HG02623 (cell line): ENCODE data around the gene KLHL26.
"Not testable (repeated sequence)": the region's sequence is repeated elsewhere in the genome, so short reads cannot be mapped to it uniquely, and the experiment has no call there.

Experiments
- ATAC-seq: cut with Tn5 transposase; IDR thresholded peaks from one replicate; pipeline ENCODE4 v1.9.1; 2021; ENCODE audit warnings: moderate library complexity; ENCODE audit not compliant: unreplicated experiment

The KLHL26 gene

DNA sequence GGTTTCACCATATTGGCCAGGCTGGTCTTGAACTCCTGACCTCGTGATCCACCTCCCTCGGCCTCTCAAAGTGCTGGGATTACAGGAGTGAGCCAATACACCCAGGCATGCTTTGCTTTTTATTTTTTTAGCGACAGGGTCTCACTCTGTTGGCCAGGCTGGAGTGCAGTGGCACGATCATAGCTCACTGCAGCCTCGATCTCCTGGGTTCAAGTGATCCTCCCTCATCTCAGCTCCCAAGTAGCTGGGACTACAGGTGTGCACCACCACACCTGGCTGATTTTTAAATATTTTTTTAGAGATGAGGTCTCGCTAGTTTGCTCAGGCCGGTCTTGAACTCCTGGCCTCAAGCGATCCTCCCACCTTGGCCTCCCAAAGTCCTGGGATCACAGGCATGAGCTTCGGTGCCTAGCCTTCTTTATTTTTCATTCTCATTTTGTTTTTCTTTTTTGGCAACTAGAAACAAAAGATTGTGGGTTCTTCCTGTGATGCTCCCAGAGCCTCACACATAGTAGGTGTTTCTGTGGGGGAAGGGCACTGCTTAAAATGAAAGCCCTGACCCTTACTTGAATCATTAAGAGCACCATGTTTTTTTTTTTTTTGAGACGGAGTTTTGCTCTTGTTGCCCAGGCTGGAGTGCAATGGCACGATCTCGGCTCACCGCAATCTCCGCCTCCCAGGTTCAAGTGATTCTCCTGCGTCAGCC is 36.0 kb upstream of the KLHL26 start:
- not testable (repeated sequence) for ATAC-seq

DNA sequence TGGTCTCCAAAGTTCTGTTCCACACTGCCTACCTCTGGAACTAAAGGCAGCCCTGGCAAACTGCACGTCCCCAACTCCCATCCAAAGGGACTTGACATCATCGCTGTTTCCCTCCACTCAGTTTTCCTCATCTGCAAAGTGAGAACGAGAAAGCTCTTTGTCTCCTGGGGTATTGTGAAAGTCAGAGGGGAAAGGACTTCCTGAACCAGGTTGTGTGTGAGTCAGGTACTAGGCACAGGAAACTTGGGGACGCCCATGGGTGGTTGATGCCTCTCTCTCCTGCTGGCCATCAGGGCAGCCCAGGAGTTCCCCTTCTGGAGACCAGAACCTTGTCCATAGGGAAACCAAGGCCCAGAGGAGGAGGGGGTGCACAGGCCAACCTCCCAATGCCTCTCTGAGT is 35.0 kb upstream of the KLHL26 start:
- ATAC-seq = no peak

DNA sequence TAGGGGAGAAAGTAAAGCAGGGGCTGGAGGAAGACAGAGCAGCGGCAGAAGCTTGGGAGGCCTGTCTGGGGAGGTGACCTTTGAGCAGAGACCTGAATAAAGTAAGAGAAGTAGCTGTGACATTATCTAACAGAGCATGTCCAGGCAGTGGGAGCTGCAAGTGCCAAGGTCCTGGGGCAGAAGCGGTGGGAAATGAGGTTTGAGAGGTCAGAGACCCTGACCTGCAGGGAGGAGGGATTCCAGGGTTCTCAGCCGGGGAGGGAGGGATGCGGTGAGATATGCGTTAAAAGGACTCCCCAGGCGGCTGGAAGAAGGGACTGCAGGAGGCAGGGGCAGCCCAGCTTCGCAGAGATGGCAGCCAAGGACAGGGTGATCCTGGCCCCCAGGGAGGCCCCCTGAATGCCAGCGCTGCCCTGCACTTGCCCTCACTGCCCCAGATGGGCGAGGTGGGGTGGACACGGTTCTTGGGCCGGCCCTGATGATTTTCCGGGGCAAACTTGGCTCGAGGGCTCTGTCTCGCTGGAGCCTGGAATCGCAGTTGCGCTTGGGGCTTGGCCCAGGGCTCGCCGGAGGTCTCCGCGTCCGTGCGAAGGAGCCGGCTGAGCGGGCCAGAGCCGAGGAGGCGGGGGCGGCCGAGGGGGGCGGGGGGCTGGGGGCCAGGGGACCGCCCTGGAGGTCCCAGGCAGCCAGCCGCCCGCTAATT is 33.4 kb upstream of the KLHL26 start:
- ATAC-seq = no peak

DNA sequence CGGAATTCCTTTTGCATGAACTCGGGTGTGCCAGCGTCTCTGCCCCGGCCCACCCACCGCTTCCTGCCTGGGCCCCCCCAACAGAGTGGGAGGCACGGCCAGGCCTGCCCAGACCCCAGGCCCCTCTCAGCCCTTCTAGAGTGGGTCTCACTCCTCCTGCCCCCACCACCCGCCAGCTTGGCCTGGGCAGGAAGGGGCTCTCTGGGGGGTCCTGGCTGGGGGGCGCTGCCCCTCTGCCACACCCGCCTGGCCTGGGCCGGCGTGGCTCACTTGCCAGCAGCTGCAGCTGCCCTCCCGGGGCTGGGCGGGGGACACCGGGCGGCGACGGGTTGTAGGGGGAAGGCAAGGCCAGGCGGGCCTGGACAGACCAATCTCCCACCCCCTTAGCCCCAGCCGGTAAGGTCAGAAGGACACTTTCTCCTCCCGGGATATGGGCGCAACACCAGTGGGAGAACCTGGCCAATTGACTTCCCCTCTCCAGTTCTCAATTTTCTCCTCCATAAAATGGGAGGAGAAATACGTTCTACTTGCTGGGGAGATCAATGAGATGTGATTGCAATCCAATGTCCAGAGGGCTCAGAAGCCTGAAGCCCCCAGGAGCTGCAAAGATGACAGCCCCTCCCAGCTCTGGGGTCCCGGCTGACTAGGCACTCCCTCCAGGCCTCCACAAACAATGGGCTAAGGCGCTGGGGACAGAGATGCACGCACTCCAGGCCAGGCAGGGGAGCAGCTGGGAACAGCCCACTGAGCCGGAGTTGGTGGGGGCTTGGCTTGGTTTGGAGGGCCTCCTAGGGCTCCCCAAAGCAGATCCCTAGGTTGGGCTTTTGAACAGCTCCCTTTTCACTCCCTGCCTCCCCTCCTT is 32.6 kb upstream of the KLHL26 start:
- no peak for ATAC-seq

DNA sequence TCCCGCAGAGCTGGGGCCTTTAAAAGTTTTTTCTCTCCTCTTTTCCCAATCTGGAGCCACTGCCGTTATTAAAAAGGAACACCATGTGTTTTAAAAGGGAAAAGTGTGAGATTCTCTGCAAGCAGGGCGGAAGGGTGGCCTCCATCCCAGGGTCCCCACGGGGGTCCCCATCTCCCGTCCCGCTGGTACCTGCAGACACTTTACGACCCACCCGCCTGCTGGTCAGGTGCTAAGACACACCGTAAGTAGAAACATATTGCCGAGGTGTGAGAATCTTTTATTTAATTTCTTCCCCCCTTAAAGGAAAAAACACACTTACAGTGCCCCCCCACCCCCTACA is 32.0 kb upstream of the KLHL26 start:
- no peak for ATAC-seq

GRCh38 chr19:18605196-18605545 is 31.7 kb upstream of the KLHL26 start:
- no peak for ATAC-seq

GRCh38 chr19:18605546-18606280 is 31.1 kb upstream of the KLHL26 start:
- ATAC-seq = no peak

DNA sequence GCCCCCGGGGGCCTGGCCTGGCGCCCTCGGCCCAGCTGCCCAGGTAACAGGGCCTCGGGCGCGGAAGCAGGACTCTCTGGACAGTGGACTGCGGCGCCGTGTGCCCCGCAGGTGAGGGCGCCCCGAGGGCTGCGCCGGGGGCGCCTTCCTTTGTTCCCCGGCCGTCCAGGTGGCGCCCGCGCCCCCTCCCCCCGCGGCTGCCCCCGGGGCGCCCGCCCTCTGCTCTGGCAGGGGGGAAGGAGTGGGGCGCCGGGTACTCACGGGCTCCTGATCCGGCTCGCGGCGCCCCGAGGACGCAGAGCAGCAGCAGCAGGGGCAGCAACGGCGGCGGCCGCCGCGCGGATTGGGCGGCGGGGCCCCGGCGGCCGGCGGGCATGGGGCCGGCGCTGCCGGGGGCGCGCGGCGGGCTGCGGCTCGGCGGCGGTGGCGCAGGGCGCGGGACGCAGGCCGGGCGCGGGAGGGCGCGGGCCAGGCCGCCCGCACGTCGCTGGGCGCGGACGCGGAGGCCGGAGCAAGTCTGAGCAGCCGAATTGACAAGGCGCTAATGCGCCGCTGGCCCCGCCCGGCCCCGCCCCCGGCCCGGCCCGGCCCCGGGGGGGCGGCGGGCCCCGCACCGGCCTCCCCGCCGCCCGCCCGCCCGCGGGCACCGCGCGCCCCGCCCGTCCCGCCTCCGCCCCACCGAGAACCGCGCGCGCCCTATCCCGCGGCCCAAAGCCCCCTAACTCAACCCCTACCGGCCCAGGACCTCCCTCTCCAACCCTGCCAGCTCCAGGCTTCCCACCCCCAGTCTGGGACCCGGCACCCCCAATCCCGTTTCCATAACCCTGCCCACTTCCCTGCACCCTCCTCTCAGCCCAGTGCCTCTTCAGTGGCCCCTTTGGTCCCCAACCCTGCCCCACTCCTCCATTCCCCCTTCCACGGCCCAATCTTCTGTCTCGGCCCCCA is 30.3 kb upstream of the KLHL26 start, which contains the start of gene CRLF1:
TSS of gene CRLF1 (minus strand) at position 519 of the 945 bp plus-strand sequence. CDS start at position 376, 143 bp downstream.
- ATAC-seq = no peak

GRCh38 chr19:18607226-18608101 is 29.4 kb upstream of the KLHL26 start:
- ATAC-seq = no peak

- ATAC-seq = no peak
Observed at GRCh38 chr19:18608102-18608804, 28.6 kb upstream of the KLHL26 start.

GRCh38 chr19:18608805-18609716 is 27.8 kb upstream of the KLHL26 start:
- no peak for ATAC-seq

GRCh38 chr19:18609717-18610051 is 27.1 kb upstream of the KLHL26 start:
- no peak for ATAC-seq

GRCh38 chr19:18610245-18610555 is 26.6 kb upstream of the KLHL26 start:
- no peak for ATAC-seq

- ATAC-seq = no peak
Observed at GRCh38 chr19:18610556-18611326, 26.1 kb upstream of the KLHL26 start.

- ATAC-seq = no peak
Observed at GRCh38 chr19:18611327-18612050, 25.3 kb upstream of the KLHL26 start.

DNA sequence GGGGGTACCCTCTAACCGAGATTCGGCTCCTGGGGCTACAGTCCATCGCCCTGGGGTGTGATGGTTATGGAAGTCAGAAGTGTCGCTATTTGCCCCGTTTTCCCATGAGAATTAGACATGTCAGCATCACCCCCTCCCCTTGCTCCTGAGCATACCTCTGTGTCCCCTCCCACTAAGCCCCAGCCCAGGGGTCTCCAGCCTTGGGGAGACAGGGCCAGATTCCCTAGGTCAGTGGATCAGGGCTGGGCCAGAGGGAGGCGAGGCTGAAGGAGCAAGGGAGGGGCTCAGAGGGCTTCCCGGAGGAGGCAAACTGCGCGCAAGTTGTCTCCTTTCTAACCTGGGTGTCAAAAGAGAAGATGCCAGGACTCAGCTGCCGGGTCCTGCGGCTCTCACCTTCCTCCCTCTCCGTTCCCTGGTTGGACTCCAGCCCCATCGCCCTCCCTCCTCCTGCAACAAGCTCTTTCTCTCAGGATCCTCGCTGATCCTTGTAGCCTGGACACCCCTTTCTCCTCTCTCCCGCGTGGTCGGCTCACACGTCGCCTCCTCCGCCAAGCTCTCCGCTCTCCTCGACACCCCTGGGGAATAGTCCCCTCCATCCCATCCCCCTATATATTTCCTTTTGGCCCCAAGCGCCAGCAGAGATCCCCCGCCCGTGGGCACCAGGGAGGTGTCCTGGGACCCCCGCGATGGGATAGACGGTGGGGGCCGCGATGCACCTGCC is 24.6 kb upstream of the KLHL26 start:
- ATAC-seq = no peak
